ENCODE measurements around the gene SLC20A1.

Gene SLC20A1

GRCh38 chr2:112634874-112635157, 10.9 kb upstream of the SLC20A1 start:
- no peak for DNase-seq (ENCODE audit: low read depth)
- no peak for TF ChIP-seq CTCF (IDR thresholded peaks at IDR 0.05; ENCODE audit: insufficient read depth, low read depth, low read length, missing control alignments)
- H3K4me3 ChIP-seq (ENCODE audit: low read depth, low read length), result no peak overlapping the region

DNA sequence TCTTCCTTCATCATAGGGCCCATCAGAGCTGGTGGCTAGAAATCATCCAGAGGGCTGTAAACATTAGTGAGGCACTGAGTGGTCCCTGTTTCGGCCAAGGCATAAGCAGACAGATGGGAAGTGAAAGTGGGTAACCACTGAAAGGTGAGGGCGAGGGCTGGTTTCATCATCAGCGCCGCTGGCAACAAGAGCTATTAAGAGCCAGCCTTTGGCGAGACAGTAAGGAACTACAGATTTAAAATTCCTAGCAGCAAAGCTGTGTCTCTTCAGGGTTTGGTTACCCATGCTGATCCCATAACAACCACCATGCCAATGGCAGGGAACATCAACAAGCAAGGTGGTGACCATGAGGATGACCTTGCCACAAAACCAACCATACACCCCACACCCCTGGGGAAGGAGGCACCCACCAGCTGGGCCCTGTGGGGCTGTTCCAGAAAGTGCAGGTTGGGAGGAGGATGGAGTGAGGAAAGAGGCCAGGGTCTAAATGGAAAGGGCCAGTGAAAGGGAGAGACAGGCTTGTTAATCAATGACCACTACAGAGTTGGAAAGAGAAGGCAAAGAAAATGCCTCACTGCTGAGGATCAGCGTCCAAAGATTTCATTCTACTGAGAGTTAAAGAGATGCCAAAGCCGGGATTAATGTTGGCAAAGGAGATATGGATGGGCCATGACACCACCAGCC, 9.0 kb upstream of the SLC20A1 start:
- no peak for TF ChIP-seq CTCF (IDR thresholded peaks at IDR 0.05; ENCODE audit: insufficient read depth, low read depth, low read length, missing control alignments)
- peak; percentile 78 for DNase-seq (ENCODE audit: low read depth)
- H3K4me3 ChIP-seq (ENCODE audit: low read depth, low read length), result no peak overlapping the region

DNA sequence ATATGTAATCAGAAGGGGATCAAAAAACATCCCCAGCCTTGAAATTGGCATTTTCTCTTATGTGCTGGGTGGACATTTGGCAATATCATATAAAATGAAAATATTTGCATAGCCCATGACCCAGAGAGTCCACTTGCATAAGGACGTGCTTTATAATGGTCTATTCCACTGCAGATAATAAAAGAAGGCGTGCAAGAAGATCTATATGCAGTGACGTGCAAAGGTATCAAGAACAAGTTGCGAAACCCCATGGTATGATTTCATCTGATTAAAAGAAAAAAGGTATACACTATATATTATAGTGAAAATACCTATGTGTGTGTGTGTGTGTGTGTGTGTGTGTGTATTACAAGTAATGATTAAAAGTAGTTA, 8.5 kb upstream of the SLC20A1 start:
- H3K4me3 ChIP-seq (ENCODE audit: low read depth, low read length), result no peak overlapping the region

GRCh38 chr2:112639936-112640335, 5.8 kb upstream of the SLC20A1 start:
- no peak overlapping the region for H3K4me3 ChIP-seq (ENCODE audit: low read depth, low read length)

More for the DNA sequence above, 8.5 kb upstream of the SLC20A1 start:
- no peak for DNase-seq (ENCODE audit: low read depth)
- TF ChIP-seq CTCF (IDR thresholded peaks at IDR 0.05; ENCODE audit: insufficient read depth, low read depth, low read length, missing control alignments), result no peak

DNA sequence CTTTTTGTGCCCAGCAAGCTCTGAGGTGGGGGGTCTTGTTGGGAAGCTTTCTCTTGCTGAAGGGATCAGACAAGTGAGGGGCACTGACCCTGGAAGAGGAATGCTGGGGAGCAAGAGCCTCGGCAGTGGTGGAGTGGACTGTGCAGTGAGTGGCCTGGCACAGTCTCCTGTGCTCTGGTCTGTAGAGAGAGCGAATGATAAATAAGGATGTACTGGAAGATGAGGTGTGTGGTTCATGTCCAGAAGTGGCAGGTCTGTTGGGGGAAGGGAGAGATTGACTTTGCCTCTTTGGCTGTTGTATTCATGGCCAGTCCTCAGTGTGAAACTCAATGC, 5.3 kb upstream of the SLC20A1 start:
- no peak overlapping the region for H3K4me3 ChIP-seq (ENCODE audit: low read depth, low read length)
- DNase-seq (ENCODE audit: low read depth), result no peak
- no peak for TF ChIP-seq CTCF (IDR thresholded peaks at IDR 0.05; ENCODE audit: insufficient read depth, low read depth, low read length, missing control alignments)

More at GRCh38 chr2:112639936-112640335, 5.8 kb upstream of the SLC20A1 start:
- no peak for TF ChIP-seq CTCF (IDR thresholded peaks at IDR 0.05; ENCODE audit: insufficient read depth, low read depth, low read length, missing control alignments)
- DNase-seq (ENCODE audit: low read depth), result no peak

- no peak overlapping the region for H3K4me3 ChIP-seq (ENCODE audit: low read depth, low read length)
- no peak for DNase-seq (ENCODE audit: low read depth)
- no peak for TF ChIP-seq CTCF (IDR thresholded peaks at IDR 0.05; ENCODE audit: insufficient read depth, low read depth, low read length, missing control alignments)
These were observed 4.7 kb upstream of the SLC20A1 start for GRCh38 chr2:112640800-112641675.
